Endothelial cell of umbilical vein (primary cell): ENCODE results near the gene DOLK.

ENCODE experiments used
- POLR2AphosphoS5 ChIP-seq: IDR thresholded peaks from 2 replicates; pipeline ENCODE4 v1.6.1; 2012; ENCODE audit warnings: low read depth, mild to moderate bottlenecking, control low read depth, low read length, moderate library complexity; ENCODE audit not compliant: insufficient read depth
- TF ChIP-seq, protein P1 (sequence below), 2 donors: IDR thresholded peaks; 1 replicate in 1 of 2; 2 replicates in 1 of 2; pipeline ENCODE4 v1.5.1; 2011; ENCODE audit warnings: low read length in 2 of 2, mild to moderate bottlenecking in 2 of 2, moderate library complexity in 2 of 2, control low read depth in 1 of 2, inconsistent platforms in 1 of 2, low read depth in 1 of 2; ENCODE audit not compliant: insufficient read depth in 1 of 2; ENCODE audit errors: extremely low read depth in 1 of 2

DNA sequence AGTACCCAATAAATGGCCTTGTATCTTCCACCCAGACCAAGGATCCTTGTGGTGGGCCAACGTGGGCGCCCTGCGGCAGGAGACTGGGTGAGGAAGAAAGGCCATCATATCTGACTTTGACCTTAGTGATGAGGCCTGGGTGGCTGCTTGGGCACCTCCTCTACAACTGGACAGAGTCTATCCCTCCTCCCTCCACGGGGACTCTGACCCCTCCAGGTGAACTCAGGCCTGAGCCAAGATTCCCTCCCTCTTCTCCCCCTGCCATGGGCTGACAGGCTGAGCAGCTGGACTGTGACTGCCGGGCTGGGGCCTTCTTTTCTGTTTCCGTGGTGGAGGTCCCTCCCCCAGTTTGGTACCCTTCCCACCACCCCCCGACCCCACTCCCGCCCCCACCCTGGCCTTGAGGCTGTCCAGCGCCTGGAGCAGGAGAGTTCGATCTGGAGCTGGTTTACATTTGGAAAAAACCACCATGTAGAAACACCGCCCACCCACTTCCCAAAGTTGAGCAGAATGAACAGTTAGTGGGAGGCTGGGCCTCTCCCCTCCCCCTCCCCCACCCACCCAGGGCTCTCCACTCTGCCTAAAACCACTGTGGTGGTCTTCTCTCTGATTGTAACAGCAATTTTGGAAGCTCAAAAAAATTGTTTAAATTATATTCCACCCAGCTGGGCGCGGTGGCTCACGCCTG lies 27.9 kb downstream of the DOLK start:
- TF ChIP-seq, protein P1, sequence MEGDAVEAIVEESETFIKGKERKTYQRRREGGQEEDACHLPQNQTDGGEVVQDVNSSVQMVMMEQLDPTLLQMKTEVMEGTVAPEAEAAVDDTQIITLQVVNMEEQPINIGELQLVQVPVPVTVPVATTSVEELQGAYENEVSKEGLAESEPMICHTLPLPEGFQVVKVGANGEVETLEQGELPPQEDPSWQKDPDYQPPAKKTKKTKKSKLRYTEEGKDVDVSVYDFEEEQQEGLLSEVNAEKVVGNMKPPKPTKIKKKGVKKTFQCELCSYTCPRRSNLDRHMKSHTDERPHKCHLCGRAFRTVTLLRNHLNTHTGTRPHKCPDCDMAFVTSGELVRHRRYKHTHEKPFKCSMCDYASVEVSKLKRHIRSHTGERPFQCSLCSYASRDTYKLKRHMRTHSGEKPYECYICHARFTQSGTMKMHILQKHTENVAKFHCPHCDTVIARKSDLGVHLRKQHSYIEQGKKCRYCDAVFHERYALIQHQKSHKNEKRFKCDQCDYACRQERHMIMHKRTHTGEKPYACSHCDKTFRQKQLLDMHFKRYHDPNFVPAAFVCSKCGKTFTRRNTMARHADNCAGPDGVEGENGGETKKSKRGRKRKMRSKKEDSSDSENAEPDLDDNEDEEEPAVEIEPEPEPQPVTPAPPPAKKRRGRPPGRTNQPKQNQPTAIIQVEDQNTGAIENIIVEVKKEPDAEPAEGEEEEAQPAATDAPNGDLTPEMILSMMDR (IDR thresholded peaks at IDR 0.05; ENCODE audit: extremely low read depth in 1 of 2, insufficient read depth in 1 of 2, low read depth in 1 of 2, low read length in 2 of 2), result no peak
- TF ChIP-seq POLR2AphosphoS5, result no peak
